ENCODE results near the gene ARHGEF28.

The ARHGEF28 gene

GRCh38 chr5:73654819-73655318, 28.9 kb downstream of the ARHGEF28 start:
- no peak for DNase-seq

- DNase-seq: no peak
Measured at GRCh38 chr5:73655521-73656160, 29.6 kb downstream of the ARHGEF28 start.

GRCh38 chr5:73661753-73662152, 35.8 kb downstream of the ARHGEF28 start:
- no peak for DNase-seq

GRCh38 chr5:73663161-73663859, 37.3 kb downstream of the ARHGEF28 start:
- DNase-seq: no peak

GRCh38 chr5:73663860-73664240, 37.9 kb downstream of the ARHGEF28 start:
- DNase-seq: no peak

- DNase-seq: no peak
Measured at GRCh38 chr5:73664796-73665195, 38.8 kb downstream of the ARHGEF28 start.

- no peak for DNase-seq
Measured at GRCh38 chr5:73666891-73667290, 40.9 kb downstream of the ARHGEF28 start.

GRCh38 chr5:73668017-73668416, 42.0 kb downstream of the ARHGEF28 start:
- DNase-seq: no peak

- no peak for DNase-seq
Measured at GRCh38 chr5:73668486-73669111, 42.6 kb downstream of the ARHGEF28 start.

- no peak for DNase-seq
Measured at GRCh38 chr5:73670731-73671130, 44.7 kb downstream of the ARHGEF28 start.

- no peak for DNase-seq
Measured at GRCh38 chr5:73672132-73672531, 46.1 kb downstream of the ARHGEF28 start.

GRCh38 chr5:73673161-73673591, 47.2 kb downstream of the ARHGEF28 start:
- DNase-seq: no peak

- DNase-seq: no peak
Measured at GRCh38 chr5:73674669-73675004, 48.6 kb downstream of the ARHGEF28 start.

GRCh38 chr5:73678322-73678740, 52.3 kb downstream of the ARHGEF28 start:
- DNase-seq: no peak

GRCh38 chr5:73678807-73679206, 52.8 kb downstream of the ARHGEF28 start:
- DNase-seq: no peak

GRCh38 chr5:73682176-73682575, 56.2 kb downstream of the ARHGEF28 start:
- no peak for DNase-seq

GRCh38 chr5:73684691-73685090, 58.7 kb downstream of the ARHGEF28 start:
- no peak for DNase-seq

- no peak for DNase-seq
Measured at GRCh38 chr5:73686912-73687311, 60.9 kb downstream of the ARHGEF28 start.

- DNase-seq: no peak
Measured at GRCh38 chr5:73687357-73687756, 61.4 kb downstream of the ARHGEF28 start.

- DNase-seq: no peak
Measured at GRCh38 chr5:73690015-73690414, 64.0 kb downstream of the ARHGEF28 start.

GRCh38 chr5:73691302-73692080, 65.5 kb downstream of the ARHGEF28 start:
- no peak for DNase-seq

- DNase-seq: no peak
Measured at GRCh38 chr5:73692166-73692640, 66.2 kb downstream of the ARHGEF28 start.

- no peak for DNase-seq
Measured at GRCh38 chr5:73692981-73693380, 67.0 kb downstream of the ARHGEF28 start.
